H9 (cell line): ENCODE results near the gene CLIP1. TPM values are rescaled to one million over a fixed set of nuclear protein-coding genes. Genes with fewer than 3 reads are reported as not detected.

Experiments used
- DNase-seq: peaks from one replicate; pipeline ENCODE4 v3.0.0-alpha.2; 2017
- H2AFZ ChIP-seq: one replicate; pipeline ENCODE4 v1.6.1; 2013; ENCODE audit warnings: mild to moderate bottlenecking, low read length, control low read depth, moderate library complexity
- H2AK5ac ChIP-seq: 2 replicates; pipeline ENCODE4 v1.6.1; 2013; ENCODE audit warnings: low read length, control low read depth, mixed read lengths; ENCODE audit not compliant: insufficient read length
- H2BK120ac ChIP-seq: one replicate; pipeline ENCODE4 v1.6.1; 2013; ENCODE audit warnings: low read depth, mild to moderate bottlenecking, low read length, control low read depth, inconsistent platforms; ENCODE audit not compliant: poor library complexity, severe bottlenecking
- H2BK12ac ChIP-seq: 2 replicates; pipeline ENCODE4 v1.6.1; 2013; ENCODE audit warnings: low read length, control low read depth, mixed read lengths, low read depth; ENCODE audit not compliant: insufficient read length
- H2BK15ac ChIP-seq: 2 replicates; pipeline ENCODE4 v1.6.1; 2013; ENCODE audit warnings: low read depth, low read length, control low read depth
- H2BK20ac ChIP-seq: one replicate; pipeline ENCODE4 v1.6.1; 2013; ENCODE audit warnings: low read depth, mild to moderate bottlenecking, low read length, control low read depth, inconsistent platforms; ENCODE audit not compliant: poor library complexity, severe bottlenecking
- H2BK5ac ChIP-seq: 2 replicates; pipeline ENCODE4 v1.6.1; 2013; ENCODE audit warnings: low read length, control low read depth, mixed read lengths; ENCODE audit not compliant: insufficient read length
- H3K14ac ChIP-seq: 2 replicates; pipeline ENCODE4 v1.6.1; 2013; ENCODE audit warnings: low read length, control low read depth; ENCODE audit not compliant: insufficient read depth
- H3K18ac ChIP-seq: 2 replicates; pipeline ENCODE4 v1.6.1; 2013; ENCODE audit warnings: low read depth, mild to moderate bottlenecking, mixed read lengths, low read length, control low read depth; ENCODE audit not compliant: insufficient read length
- H3K23ac ChIP-seq: 2 replicates; pipeline ENCODE4 v1.6.1; 2013; ENCODE audit warnings: low read length, control low read depth, mixed read lengths, low read depth; ENCODE audit not compliant: insufficient read length
- H3K23me2 ChIP-seq: 2 replicates; pipeline ENCODE4 v1.6.1; 2013; ENCODE audit warnings: low read depth, mild to moderate bottlenecking, mixed read lengths, low read length, control low read depth; ENCODE audit not compliant: insufficient read length, poor library complexity, severe bottlenecking
- H3K27ac ChIP-seq: 2 replicates; pipeline ENCODE4 v1.5.1; 2013; ENCODE audit warnings: low read length, control low read depth, mixed read lengths, low read depth; ENCODE audit not compliant: insufficient read length
- H3K27me3 ChIP-seq: 2 replicates; pipeline ENCODE4 v1.6.1; 2013; ENCODE audit warnings: low read length, control low read depth, inconsistent platforms; ENCODE audit not compliant: insufficient read depth
- H3K4ac ChIP-seq: 2 replicates; pipeline ENCODE4 v1.6.1; 2013; ENCODE audit warnings: low read depth, mild to moderate bottlenecking, control low read depth, inconsistent platforms, low read length, moderate library complexity
- H3K4me1 ChIP-seq: 2 replicates; pipeline ENCODE4 v1.6.1; 2013; ENCODE audit warnings: low read length, control low read depth, inconsistent platforms; ENCODE audit not compliant: insufficient read depth
- H3K4me2 ChIP-seq: 2 replicates; pipeline ENCODE4 v1.6.1; 2013; ENCODE audit warnings: low read length, control low read depth, mixed read lengths; ENCODE audit not compliant: insufficient read length, insufficient read depth
- H3K56ac ChIP-seq: 2 replicates; pipeline ENCODE4 v1.6.1; 2013; ENCODE audit warnings: low read depth, mild to moderate bottlenecking, mixed read lengths, low read length, control low read depth; ENCODE audit not compliant: insufficient read length
- H3K79me1 ChIP-seq: 2 replicates; pipeline ENCODE4 v1.6.1; 2013; ENCODE audit warnings: low read depth, mild to moderate bottlenecking, moderate library complexity, low read length, control low read depth, inconsistent platforms; ENCODE audit not compliant: insufficient read depth, poor library complexity, severe bottlenecking
- H3K79me2 ChIP-seq: 2 replicates; pipeline ENCODE4 v1.6.1; 2013; ENCODE audit warnings: low read length, control low read depth, inconsistent platforms; ENCODE audit not compliant: insufficient read depth
- H3K9ac ChIP-seq: 2 replicates; pipeline ENCODE4 v1.6.1; 2013; ENCODE audit warnings: low read length, control low read depth, mixed read lengths; ENCODE audit not compliant: insufficient read length; ENCODE audit errors: extremely low read depth
- H3K9me3 ChIP-seq: one replicate; pipeline ENCODE4 v1.6.1; 2013; ENCODE audit warnings: low read depth, low read length, inconsistent platforms; ENCODE audit not compliant: control insufficient read depth
- H3T11ph ChIP-seq: one replicate; pipeline ENCODE4 v1.6.1; 2013; ENCODE audit warnings: mild to moderate bottlenecking, low read length, control low read depth, inconsistent platforms
- H4K20me1 ChIP-seq: one replicate; pipeline ENCODE4 v1.6.1; 2013; ENCODE audit not compliant: control insufficient read depth, insufficient read length, insufficient read depth
- H4K5ac ChIP-seq: 2 replicates; pipeline ENCODE4 v1.6.1; 2013; ENCODE audit warnings: low read depth, mild to moderate bottlenecking, mixed read lengths, low read length, control low read depth; ENCODE audit not compliant: insufficient read length
- H4K8ac ChIP-seq: replicated peaks from 2 replicates; pipeline ENCODE4 v1.6.1; 2013; ENCODE audit warnings: low read length, control low read depth, mixed read lengths, low read depth; ENCODE audit not compliant: insufficient read length
- H4K91ac ChIP-seq: 2 replicates; pipeline ENCODE4 v1.6.1; 2013; ENCODE audit warnings: low read depth, mild to moderate bottlenecking, moderate library complexity, mixed read lengths, low read length, control low read depth; ENCODE audit not compliant: insufficient read length
- H3K27ac Mint-ChIP-seq, 3 experiments: 2 replicates in 2 of 3; 3 replicates in 1 of 3; pipeline ENCODE4 v1.8.0; 2020 to 2021; ENCODE audit warnings: mixed read lengths in 3 of 3, mild to moderate bottlenecking in 1 of 3, moderate library complexity in 1 of 3
- H3K27me3 Mint-ChIP-seq: 2 replicates; pipeline ENCODE4 v1.8.0; 2021; ENCODE audit warnings: low read depth, mild to moderate bottlenecking, moderate library complexity, mixed read lengths
- H3K36me3 Mint-ChIP-seq, 3 experiments: 2 replicates in 2 of 3; 3 replicates in 1 of 3; pipeline ENCODE4 v1.8.0; 2020 to 2021; ENCODE audit warnings: low read depth in 3 of 3, mixed read lengths in 3 of 3; ENCODE audit not compliant: insufficient read depth in 1 of 3
- H3K4me1 Mint-ChIP-seq, 2 experiments: 2 replicates each; pipeline ENCODE4 v1.8.0; 2020; ENCODE audit warnings: mixed read lengths in 2 of 2
- H3K4me3 Mint-ChIP-seq, 2 experiments: 2 replicates in 1 of 2; 3 replicates in 1 of 2; pipeline ENCODE4 v1.8.0; 2020 to 2021; ENCODE audit warnings: mild to moderate bottlenecking in 2 of 2, mixed read lengths in 2 of 2, moderate library complexity in 1 of 2
- H3K9me3 Mint-ChIP-seq, 2 experiments: 2 replicates in 1 of 2; 3 replicates in 1 of 2; pipeline ENCODE4 v1.8.0; 2020; ENCODE audit warnings: mild to moderate bottlenecking in 2 of 2, mixed read lengths in 2 of 2, moderate library complexity in 1 of 2
- WGBS: extraction: QIAGEN DNeasy Blood & Tissue Kit; methylation state at CpG from one replicate; pipeline ENCODE4 v1.1.7; 2013; ENCODE audit warnings: missing lambda C conversion rate, low lambda C conversion rate, mixed read lengths; ENCODE audit not compliant: insufficient read length; ENCODE audit errors: extremely low coverage; 5-methylcytosine and 5-hydroxymethylcytosine counted together
- total RNA-seq: library from RNA; stranded (reverse); gene quantifications from 2 replicates; pipeline ENCODE4 v1.2.1, GENCODE V29; 2021
- TF ChIP-seq, protein P1 (sequence below): fragments of 200-600 bp; sonication (generic); conservative IDR thresholded peaks from 3 replicates; pipeline ENCODE4 v1.8.0; 2021; ENCODE audit warnings: antibody characterized with exemption, mild to moderate bottlenecking

The CLIP1 gene
- total RNA-seq, 1 experiment from 2014 or later: 23.6 TPM

GRCh38 chr12:122458105-122459035, 35.9 kb upstream of the CLIP1 start:
- WGBS: no CpG with 5 or more reads among the region's 17 CpGs
- no peak overlapping the region for H2AK5ac ChIP-seq

More at GRCh38 chr12:122458105-122459035, 35.9 kb upstream of the CLIP1 start:
- Histone ChIP-seq H2BK5ac (no peak overlapping the region), H3K9ac (no peak overlapping the region), H4K8ac (no peak overlapping the region), H3K14ac (no peak overlapping the region), H2BK15ac (no peak overlapping the region), H3K4ac (no peak overlapping the region), H3K56ac (no peak overlapping the region), H3K9me3 (no peaks in the 10 kb centered on the region), H2BK20ac (no peak overlapping the region), H4K5ac (no peak overlapping the region), H2BK12ac (no peak overlapping the region), H3K79me1 (no peaks in the 10 kb centered on the region), H3K79me2 (no peaks in the 10 kb centered on the region), H3K4me2 (no peak overlapping the region), H3T11ph (no peak overlapping the region), H2AFZ (no peak overlapping the region), H3K23ac (no peak overlapping the region), H3K27me3 (no peaks in the 10 kb centered on the region), H3K4me1 (no peaks in the 10 kb centered on the region), H4K20me1 (no peaks in the 10 kb centered on the region), H3K18ac (no peak overlapping the region), H3K27ac (no peak overlapping the region), H4K91ac (no peak overlapping the region), H3K23me2 (no peaks in the 10 kb centered on the region), H2BK120ac (no peak overlapping the region)
- H3K4me1 Mint-ChIP-seq: no peaks in the 10 kb centered on the region
- no peak overlapping the region for H3K4me3 Mint-ChIP-seq
- DNase-seq: no peak
- H3K9me3 Mint-ChIP-seq: no peaks in the 10 kb centered on the region
- TF ChIP-seq, protein P1, sequence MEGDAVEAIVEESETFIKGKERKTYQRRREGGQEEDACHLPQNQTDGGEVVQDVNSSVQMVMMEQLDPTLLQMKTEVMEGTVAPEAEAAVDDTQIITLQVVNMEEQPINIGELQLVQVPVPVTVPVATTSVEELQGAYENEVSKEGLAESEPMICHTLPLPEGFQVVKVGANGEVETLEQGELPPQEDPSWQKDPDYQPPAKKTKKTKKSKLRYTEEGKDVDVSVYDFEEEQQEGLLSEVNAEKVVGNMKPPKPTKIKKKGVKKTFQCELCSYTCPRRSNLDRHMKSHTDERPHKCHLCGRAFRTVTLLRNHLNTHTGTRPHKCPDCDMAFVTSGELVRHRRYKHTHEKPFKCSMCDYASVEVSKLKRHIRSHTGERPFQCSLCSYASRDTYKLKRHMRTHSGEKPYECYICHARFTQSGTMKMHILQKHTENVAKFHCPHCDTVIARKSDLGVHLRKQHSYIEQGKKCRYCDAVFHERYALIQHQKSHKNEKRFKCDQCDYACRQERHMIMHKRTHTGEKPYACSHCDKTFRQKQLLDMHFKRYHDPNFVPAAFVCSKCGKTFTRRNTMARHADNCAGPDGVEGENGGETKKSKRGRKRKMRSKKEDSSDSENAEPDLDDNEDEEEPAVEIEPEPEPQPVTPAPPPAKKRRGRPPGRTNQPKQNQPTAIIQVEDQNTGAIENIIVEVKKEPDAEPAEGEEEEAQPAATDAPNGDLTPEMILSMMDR: no peak
- no peak overlapping the region for H3K27ac Mint-ChIP-seq
- no peaks in the 10 kb centered on the region for H3K36me3 Mint-ChIP-seq
- no peaks in the 10 kb centered on the region for H3K27me3 Mint-ChIP-seq
